Measurements from ENCODE around the gene ONECUT2. TPM values are rescaled to one million over a fixed set of nuclear protein-coding genes. Genes with fewer than 3 reads are reported as not detected.

ONECUT2 gene
- total RNA-seq, 2 experiments from 2014 or later: not detected

GRCh38 chr18:57475408-57475807 is 40.2 kb downstream of the ONECUT2 start:
- no TSS peak for BruUV-seq (replicated peaks)
- Histone ChIP-seq H3K79me2 (ENCODE audit: insufficient read depth, low read depth, low read length) (no peaks in the 10 kb centered on the region), H3K36me3 (ENCODE audit: insufficient read depth, low read length) (no peaks in the 10 kb centered on the region), H4K20me1 (ENCODE audit: insufficient read depth, low read length) (no peaks in the 10 kb centered on the region), H3K4me1 (ENCODE audit: insufficient read depth, low read length, poor library complexity, severe bottlenecking) (no peaks in the 10 kb centered on the region), H3K27ac (ENCODE audit: low read depth, low read length, poor library complexity, severe bottlenecking) (no peak overlapping the region), H3K4me2 (ENCODE audit: low read length) (no peak overlapping the region), H3K4me3 (ENCODE audit: low read depth, low read length, poor library complexity, severe bottlenecking) (no peak overlapping the region), H3K9me2 (ENCODE audit: insufficient read depth, low read length) (no peaks in the 10 kb centered on the region), H2AFZ (ENCODE audit: low read length) (no peak overlapping the region), H3K9me3 (ENCODE audit: low read length) (no peaks in the 10 kb centered on the region)
- no peak for DNase-seq (ENCODE audit: low spot score)
- intact Hi-C loops (cut with micrococcal nuclease; ENCODE audit: unreplicated experiment): no loop called here
- CTCF ChIA-PET (ENCODE audit: unreplicated experiment): no interaction called here
- TF ChIP-seq, protein P1, sequence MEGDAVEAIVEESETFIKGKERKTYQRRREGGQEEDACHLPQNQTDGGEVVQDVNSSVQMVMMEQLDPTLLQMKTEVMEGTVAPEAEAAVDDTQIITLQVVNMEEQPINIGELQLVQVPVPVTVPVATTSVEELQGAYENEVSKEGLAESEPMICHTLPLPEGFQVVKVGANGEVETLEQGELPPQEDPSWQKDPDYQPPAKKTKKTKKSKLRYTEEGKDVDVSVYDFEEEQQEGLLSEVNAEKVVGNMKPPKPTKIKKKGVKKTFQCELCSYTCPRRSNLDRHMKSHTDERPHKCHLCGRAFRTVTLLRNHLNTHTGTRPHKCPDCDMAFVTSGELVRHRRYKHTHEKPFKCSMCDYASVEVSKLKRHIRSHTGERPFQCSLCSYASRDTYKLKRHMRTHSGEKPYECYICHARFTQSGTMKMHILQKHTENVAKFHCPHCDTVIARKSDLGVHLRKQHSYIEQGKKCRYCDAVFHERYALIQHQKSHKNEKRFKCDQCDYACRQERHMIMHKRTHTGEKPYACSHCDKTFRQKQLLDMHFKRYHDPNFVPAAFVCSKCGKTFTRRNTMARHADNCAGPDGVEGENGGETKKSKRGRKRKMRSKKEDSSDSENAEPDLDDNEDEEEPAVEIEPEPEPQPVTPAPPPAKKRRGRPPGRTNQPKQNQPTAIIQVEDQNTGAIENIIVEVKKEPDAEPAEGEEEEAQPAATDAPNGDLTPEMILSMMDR (conservative IDR thresholded peaks at IDR 0.05; ENCODE audit: low read length): no peak
- no peak for TF ChIP-seq EZH2phosphoT487 (IDR thresholded peaks at IDR 0.05; ENCODE audit: borderline replicate concordance, low read depth, low read length)
- POLR2A ChIA-PET: no interaction called here

GRCh38 chr18:57475903-57476302 is 40.7 kb downstream of the ONECUT2 start:
- POLR2A ChIA-PET: no interaction called here
- H3K79me2 ChIP-seq (ENCODE audit: insufficient read depth, low read depth, low read length): no peaks in the 10 kb centered on the region
- no peak overlapping the region for H2AFZ ChIP-seq (ENCODE audit: low read length)
- H3K4me3 ChIP-seq (ENCODE audit: low read depth, low read length, poor library complexity, severe bottlenecking): no peak overlapping the region
- no peaks in the 10 kb centered on the region for H3K9me2 ChIP-seq (ENCODE audit: insufficient read depth, low read length)
- H3K4me1 ChIP-seq (ENCODE audit: insufficient read depth, low read length, poor library complexity, severe bottlenecking): no peaks in the 10 kb centered on the region
- TF ChIP-seq, protein P1 (conservative IDR thresholded peaks at IDR 0.05; ENCODE audit: low read length): no peak
- no peak for TF ChIP-seq EZH2phosphoT487 (IDR thresholded peaks at IDR 0.05; ENCODE audit: borderline replicate concordance, low read depth, low read length)
- CTCF ChIA-PET (ENCODE audit: unreplicated experiment): no interaction called here
- no peak overlapping the region for H3K4me2 ChIP-seq (ENCODE audit: low read length)
- no peak for DNase-seq (ENCODE audit: low spot score)
- BruUV-seq (replicated peaks): no TSS peak
- H3K27ac ChIP-seq (ENCODE audit: low read depth, low read length, poor library complexity, severe bottlenecking): no peak overlapping the region
- H3K9me3 ChIP-seq (ENCODE audit: low read length): no peaks in the 10 kb centered on the region
- intact Hi-C loops (cut with micrococcal nuclease; ENCODE audit: unreplicated experiment): no loop called here
- no peaks in the 10 kb centered on the region for H4K20me1 ChIP-seq (ENCODE audit: insufficient read depth, low read length)
- no peaks in the 10 kb centered on the region for H3K36me3 ChIP-seq (ENCODE audit: insufficient read depth, low read length)

DNA sequence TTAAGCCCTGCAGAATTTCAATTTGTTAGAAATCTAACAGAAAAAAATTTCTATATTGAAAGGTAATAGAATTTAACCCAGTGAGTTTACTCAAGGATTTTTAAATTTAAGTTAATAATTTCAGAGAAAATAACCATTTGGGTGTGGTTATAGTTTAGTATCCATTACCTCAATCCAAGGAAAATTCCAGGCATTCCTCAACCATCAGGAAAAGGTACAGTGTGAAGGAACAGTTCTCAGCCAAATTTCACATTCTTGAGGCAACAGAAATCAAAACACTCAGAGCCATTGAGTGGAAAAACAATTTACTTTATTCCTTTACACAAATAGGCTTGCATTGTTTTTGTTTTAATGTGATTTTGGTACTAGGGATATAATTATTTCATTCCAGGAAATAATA is 45.6 kb downstream of the ONECUT2 start:
- Histone ChIP-seq H3K79me2 (ENCODE audit: insufficient read depth, low read depth, low read length) (no peaks in the 10 kb centered on the region), H3K4me2 (ENCODE audit: low read length) (no peak overlapping the region), H3K9me2 (ENCODE audit: insufficient read depth, low read length) (no peaks in the 10 kb centered on the region), H3K4me1 (ENCODE audit: insufficient read depth, low read length, poor library complexity, severe bottlenecking) (no peaks in the 10 kb centered on the region), H3K27ac (ENCODE audit: low read depth, low read length, poor library complexity, severe bottlenecking) (no peak overlapping the region), H2AFZ (ENCODE audit: low read length) (no peak overlapping the region), H3K4me3 (ENCODE audit: low read depth, low read length, poor library complexity, severe bottlenecking) (no peak overlapping the region), H3K36me3 (ENCODE audit: insufficient read depth, low read length) (no peaks in the 10 kb centered on the region), H3K9me3 (ENCODE audit: low read length) (no peaks in the 10 kb centered on the region), H4K20me1 (ENCODE audit: insufficient read depth, low read length) (no peaks in the 10 kb centered on the region)
- CTCF ChIA-PET (ENCODE audit: unreplicated experiment): no interaction called here
- TF ChIP-seq EZH2phosphoT487 (IDR thresholded peaks at IDR 0.05; ENCODE audit: borderline replicate concordance, low read depth, low read length): no peak
- TF ChIP-seq, protein P1 (conservative IDR thresholded peaks at IDR 0.05; ENCODE audit: low read length): no peak
- no TSS peak for BruUV-seq (replicated peaks)
- intact Hi-C loops (cut with micrococcal nuclease; ENCODE audit: unreplicated experiment): no loop called here
- POLR2A ChIA-PET: no interaction called here
- DNase-seq (ENCODE audit: low spot score): no peak
